IMR-90 (cell line): ENCODE results near the gene ATXN1.

ENCODE experiments used
- BHLHE40 ChIP-seq: fragments of 150-350 bp; IDR thresholded peaks from 2 replicates; pipeline ENCODE4 v1.6.1; 2016; ENCODE audit warnings: mild to moderate bottlenecking, low read depth, low read length
- CTCF ChIP-seq: conservative IDR thresholded peaks from 2 replicates; pipeline ENCODE4 v1.5.1; 2012; ENCODE audit warnings: mild to moderate bottlenecking, low read depth, low read length, improper control_type of control experiment
- MAFK ChIP-seq: IDR thresholded peaks from 2 replicates; pipeline ENCODE4 v1.6.1; 2012; ENCODE audit warnings: low read depth, low read length, improper control_type of control experiment
- POLR2A ChIP-seq: IDR thresholded peaks from 2 replicates; pipeline ENCODE4 v1.6.1; 2012; ENCODE audit warnings: mild to moderate bottlenecking, low read depth, low read length
- RAD21 ChIP-seq: IDR thresholded peaks from 2 replicates; pipeline ENCODE4 v1.6.1; 2012; ENCODE audit warnings: low read length, improper control_type of control experiment
- RCOR1 ChIP-seq: IDR thresholded peaks from 2 replicates; pipeline ENCODE4 v1.6.1; 2012; ENCODE audit warnings: mild to moderate bottlenecking, low read length, improper control_type of control experiment; ENCODE audit not compliant: insufficient replicate concordance

- no peak for TF ChIP-seq RAD21
- TF ChIP-seq POLR2A = no peak
- no peak for TF ChIP-seq CTCF
- TF ChIP-seq MAFK = no peak
- no peak for TF ChIP-seq BHLHE40
- no peak for TF ChIP-seq RCOR1
Measured at GRCh38 chr6:16386057-16386456, 375.2 kb downstream of the ATXN1 start.
